ENCODE measurements around the gene CACNA1C.

CACNA1C gene

GRCh38 chr12:2113119-2113912 lies 60.5 kb downstream of the CACNA1C start:
- Histone ChIP-seq H3K27me3 (ENCODE audit: insufficient read depth, poor library complexity, severe bottlenecking) (peaks cover 9% of the 10 kb centered on the region), H3K27ac (ENCODE audit: poor library complexity, severe bottlenecking) (no peak overlapping the region), H3K4me3 (ENCODE audit: severe bottlenecking) (no peak overlapping the region), H3K36me3 (ENCODE audit: low read depth) (no peaks in the 10 kb centered on the region), H3K9me3 (ENCODE audit: severe bottlenecking) (no peaks in the 10 kb centered on the region), H3K4me1 (ENCODE audit: insufficient read depth, poor library complexity, severe bottlenecking) (no peaks in the 10 kb centered on the region)
- TF ChIP-seq, protein P1, sequence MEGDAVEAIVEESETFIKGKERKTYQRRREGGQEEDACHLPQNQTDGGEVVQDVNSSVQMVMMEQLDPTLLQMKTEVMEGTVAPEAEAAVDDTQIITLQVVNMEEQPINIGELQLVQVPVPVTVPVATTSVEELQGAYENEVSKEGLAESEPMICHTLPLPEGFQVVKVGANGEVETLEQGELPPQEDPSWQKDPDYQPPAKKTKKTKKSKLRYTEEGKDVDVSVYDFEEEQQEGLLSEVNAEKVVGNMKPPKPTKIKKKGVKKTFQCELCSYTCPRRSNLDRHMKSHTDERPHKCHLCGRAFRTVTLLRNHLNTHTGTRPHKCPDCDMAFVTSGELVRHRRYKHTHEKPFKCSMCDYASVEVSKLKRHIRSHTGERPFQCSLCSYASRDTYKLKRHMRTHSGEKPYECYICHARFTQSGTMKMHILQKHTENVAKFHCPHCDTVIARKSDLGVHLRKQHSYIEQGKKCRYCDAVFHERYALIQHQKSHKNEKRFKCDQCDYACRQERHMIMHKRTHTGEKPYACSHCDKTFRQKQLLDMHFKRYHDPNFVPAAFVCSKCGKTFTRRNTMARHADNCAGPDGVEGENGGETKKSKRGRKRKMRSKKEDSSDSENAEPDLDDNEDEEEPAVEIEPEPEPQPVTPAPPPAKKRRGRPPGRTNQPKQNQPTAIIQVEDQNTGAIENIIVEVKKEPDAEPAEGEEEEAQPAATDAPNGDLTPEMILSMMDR (IDR thresholded peaks at IDR 0.05; ENCODE audit: poor library complexity, severe bottlenecking): no peak
- DNase-seq (ENCODE audit: low spot score) (peak; percentile 45), ATAC-seq (ENCODE audit: low read depth) (no peak; the same call in 2 of the 3 replicates)

DNA sequence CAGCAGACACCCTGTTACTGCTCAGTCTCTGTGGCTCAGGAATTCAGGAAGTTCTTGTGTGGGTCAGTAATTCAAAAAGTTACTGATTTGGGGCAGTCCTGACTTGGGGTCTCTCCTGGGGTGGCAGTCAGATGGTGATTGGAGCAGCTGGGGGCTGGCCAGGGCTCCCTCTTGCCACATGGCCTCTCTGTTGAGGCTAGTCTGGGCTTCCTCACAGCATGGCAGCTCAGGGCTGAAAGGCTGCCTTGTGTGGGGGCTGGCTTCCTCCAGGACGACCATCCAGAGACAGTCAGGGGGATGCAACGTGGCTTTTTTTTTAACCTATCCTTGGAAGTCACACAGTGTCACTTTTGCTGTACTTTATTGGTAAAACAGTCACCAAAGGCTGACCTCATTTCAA lies 61.3 kb downstream of the CACNA1C start:
- Histone ChIP-seq H3K27me3 (ENCODE audit: insufficient read depth, poor library complexity, severe bottlenecking) (peaks cover 16% of the 10 kb centered on the region), H3K4me1 (ENCODE audit: insufficient read depth, poor library complexity, severe bottlenecking) (no peaks in the 10 kb centered on the region), H3K9me3 (ENCODE audit: severe bottlenecking) (no peaks in the 10 kb centered on the region), H3K4me3 (ENCODE audit: severe bottlenecking) (no peak overlapping the region), H3K27ac (ENCODE audit: poor library complexity, severe bottlenecking) (no peak overlapping the region), H3K36me3 (ENCODE audit: low read depth) (no peaks in the 10 kb centered on the region)
- DNase-seq (ENCODE audit: low spot score) (no peak), ATAC-seq (ENCODE audit: low read depth) (no peak)
- TF ChIP-seq, protein P1 (IDR thresholded peaks at IDR 0.05; ENCODE audit: poor library complexity, severe bottlenecking): no peak

DNA sequence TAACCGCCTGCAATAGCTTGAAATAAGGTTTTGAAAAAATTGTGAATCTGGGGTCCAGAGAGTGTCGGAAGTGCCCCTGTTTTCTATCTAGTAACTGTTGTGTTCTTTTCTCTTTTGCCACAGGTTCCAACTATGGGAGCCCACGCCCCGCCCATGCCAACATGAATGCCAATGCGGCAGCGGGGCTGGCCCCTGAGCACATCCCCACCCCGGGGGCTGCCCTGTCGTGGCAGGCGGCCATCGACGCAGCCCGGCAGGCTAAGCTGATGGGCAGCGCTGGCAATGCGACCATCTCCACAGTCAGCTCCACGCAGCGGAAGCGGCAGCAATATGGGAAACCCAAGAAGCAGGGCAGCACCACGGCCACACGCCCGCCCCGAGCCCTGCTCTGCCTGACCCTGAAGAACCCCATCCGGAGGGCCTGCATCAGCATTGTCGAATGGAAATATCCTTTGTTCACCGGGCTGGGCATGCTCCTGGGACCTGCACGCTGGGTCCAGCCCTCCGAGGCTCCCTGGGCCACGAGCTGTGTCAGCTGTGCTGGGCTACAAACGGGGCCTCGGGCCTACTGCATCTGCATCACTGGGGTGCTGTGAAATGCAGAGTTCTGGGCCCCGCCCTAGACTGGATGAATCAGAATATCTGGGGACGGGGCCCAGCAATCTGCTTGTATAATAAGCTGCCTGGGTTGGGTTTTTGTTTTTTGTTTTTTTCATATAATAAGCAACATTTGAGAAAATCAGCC lies 62.5 kb downstream of the CACNA1C start:
- peaks cover 28% of the 10 kb centered on the region for H3K27me3 ChIP-seq (ENCODE audit: insufficient read depth, poor library complexity, severe bottlenecking)
- H3K27ac ChIP-seq (ENCODE audit: poor library complexity, severe bottlenecking): no peak overlapping the region
- no peaks in the 10 kb centered on the region for H3K36me3 ChIP-seq (ENCODE audit: low read depth)
- peak; percentile 64 for DNase-seq (ENCODE audit: low spot score)
- H3K4me3 ChIP-seq (ENCODE audit: severe bottlenecking): no peak overlapping the region
- H3K4me1 ChIP-seq (ENCODE audit: insufficient read depth, poor library complexity, severe bottlenecking): no peaks in the 10 kb centered on the region
- ATAC-seq (ENCODE audit: low read depth): no peak
- TF ChIP-seq, protein P1 (IDR thresholded peaks at IDR 0.05; ENCODE audit: poor library complexity, severe bottlenecking): no peak
- H3K9me3 ChIP-seq (ENCODE audit: severe bottlenecking): no peaks in the 10 kb centered on the region

DNA sequence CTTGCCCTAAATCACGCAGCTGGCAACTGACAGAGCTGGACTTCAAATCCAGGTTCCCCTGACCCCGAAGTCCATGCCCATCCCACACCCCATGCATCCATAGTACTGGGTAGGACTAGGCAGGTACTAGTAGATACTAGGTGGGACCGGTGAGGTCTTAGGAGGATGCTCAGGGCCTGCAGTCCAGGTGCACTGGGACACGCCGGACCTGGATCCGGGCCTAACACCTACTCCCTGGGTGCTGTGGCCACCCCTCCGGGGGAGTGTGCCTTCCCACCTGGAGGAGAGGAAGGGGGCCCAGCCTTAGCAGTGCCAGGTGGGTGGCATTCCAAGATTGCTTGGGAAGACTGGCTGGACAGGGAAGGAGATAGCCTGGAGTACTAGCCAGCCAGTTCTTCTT lies 64.8 kb downstream of the CACNA1C start:
- H3K9me3 ChIP-seq (ENCODE audit: severe bottlenecking): no peaks in the 10 kb centered on the region
- H3K27me3 ChIP-seq (ENCODE audit: insufficient read depth, poor library complexity, severe bottlenecking): peaks cover 44% of the 10 kb centered on the region
- TF ChIP-seq, protein P1 (IDR thresholded peaks at IDR 0.05; ENCODE audit: poor library complexity, severe bottlenecking): no peak
- no peaks in the 10 kb centered on the region for H3K4me1 ChIP-seq (ENCODE audit: insufficient read depth, poor library complexity, severe bottlenecking)
- no peaks in the 10 kb centered on the region for H3K36me3 ChIP-seq (ENCODE audit: low read depth)
- no peak overlapping the region for H3K4me3 ChIP-seq (ENCODE audit: severe bottlenecking)
- no peak for ATAC-seq (ENCODE audit: low read depth)
- DNase-seq (ENCODE audit: low spot score): peak; percentile 54
- H3K27ac ChIP-seq (ENCODE audit: poor library complexity, severe bottlenecking): no peak overlapping the region

Data from RWPE2 (cell line).